Activated T-cell treated with anti-CD3 and anti-CD28 coated beads, Interleukin-2, amount 50 U/mL, for 24 hours (primary cell): ENCODE results near the gene HBG2.

Experiments used
- DNase-seq: peaks from one replicate; pipeline ENCODE4 v3.0.0-alpha.2; 2020
- H3K27ac Mint-ChIP-seq: 2 replicates; pipeline ENCODE4 v1.8.0; 2020; ENCODE audit warnings: mild to moderate bottlenecking, mixed read lengths
- H3K27me3 Mint-ChIP-seq: 2 replicates; pipeline ENCODE4 v1.8.0; 2020; ENCODE audit warnings: mixed read lengths
- H3K36me3 Mint-ChIP-seq: 2 replicates; pipeline ENCODE4 v1.8.0; 2020; ENCODE audit warnings: low read depth, mixed read lengths
- H3K4me1 Mint-ChIP-seq: 2 replicates; pipeline ENCODE4 v1.8.0; 2020; ENCODE audit warnings: low read depth, mixed read lengths
- H3K4me3 Mint-ChIP-seq: 2 replicates; pipeline ENCODE4 v1.8.0; 2020; ENCODE audit warnings: mild to moderate bottlenecking, moderate library complexity, mixed read lengths
- H3K9me3 Mint-ChIP-seq: 2 replicates; pipeline ENCODE4 v1.8.0; 2020; ENCODE audit warnings: mixed read lengths

HBG2 gene

GRCh38 chr11:5210376-5210885 lies 44.1 kb downstream of the HBG2 start:
- Mint-ChIP-seq H3K4me1 (no peaks in the 10 kb centered on the region), H3K9me3 (no peaks in the 10 kb centered on the region), H3K4me3 (no peak overlapping the region), H3K27me3 (no peaks in the 10 kb centered on the region), H3K27ac (no peak overlapping the region), H3K36me3 (no peaks in the 10 kb centered on the region)
- no peak for DNase-seq

GRCh38 chr11:5204787-5205186 lies 49.8 kb downstream of the HBG2 start:
- Mint-ChIP-seq H3K36me3 (no peaks in the 10 kb centered on the region), H3K27ac (no peak overlapping the region), H3K4me1 (no peaks in the 10 kb centered on the region), H3K9me3 (no peaks in the 10 kb centered on the region), H3K4me3 (no peak overlapping the region), H3K27me3 (peaks cover 1% of the 10 kb centered on the region)
- DNase-seq, result no peak

- H3K9me3 Mint-ChIP-seq, result no peaks in the 10 kb centered on the region
- no peak overlapping the region for H3K4me3 Mint-ChIP-seq
- no peak overlapping the region for H3K27ac Mint-ChIP-seq
- H3K4me1 Mint-ChIP-seq, result no peaks in the 10 kb centered on the region
- H3K27me3 Mint-ChIP-seq, result peaks cover 4% of the 10 kb centered on the region
- H3K36me3 Mint-ChIP-seq, result no peaks in the 10 kb centered on the region
- no peak for DNase-seq
Measured at GRCh38 chr11:5203366-5203765, 51.2 kb downstream of the HBG2 start.
